ENCODE results near the gene ALDOA. TPM values are rescaled to one million over a fixed set of nuclear protein-coding genes. Genes with fewer than 3 reads are reported as not detected.

ALDOA gene
- total RNA-seq, 2 donors from 2014 or later, result 884 to 943 TPM

DNA sequence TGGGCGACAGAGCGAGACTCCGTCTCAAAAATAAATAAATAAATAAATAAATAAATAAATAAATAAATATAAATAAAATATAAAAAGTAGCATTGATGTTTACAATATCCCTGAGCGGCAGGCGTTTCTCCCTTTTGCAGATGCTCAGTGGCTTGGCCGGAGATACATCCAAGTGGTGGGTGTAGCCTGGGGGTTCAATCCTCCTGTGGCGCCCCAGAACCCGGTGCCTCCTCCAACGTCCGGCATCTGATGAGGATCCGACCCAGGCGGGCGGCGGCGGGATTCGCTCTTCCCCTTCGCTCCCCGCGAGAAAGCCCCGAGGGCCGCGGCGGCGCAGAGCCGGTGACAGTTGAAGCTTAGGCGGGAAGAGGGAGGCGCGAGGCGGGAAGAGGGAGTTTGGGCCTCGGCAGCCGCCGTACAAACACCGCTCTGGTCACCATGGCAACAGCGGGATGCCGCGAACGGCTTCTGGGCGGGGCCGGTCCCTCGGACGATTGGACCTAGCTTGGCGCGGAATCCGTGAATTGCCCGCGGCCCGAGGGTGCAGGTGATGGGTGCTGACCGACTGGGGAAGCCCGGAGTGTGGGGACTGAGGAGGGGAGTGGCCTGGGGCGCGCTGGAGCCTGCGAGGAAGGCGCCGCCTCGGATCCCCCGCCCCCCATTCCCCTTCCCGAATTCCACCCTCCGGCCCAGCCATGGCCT lies 12.7 kb upstream of the ALDOA start:
- Histone ChIP-seq H3K36me3 (no peaks in the 10 kb centered on the region), H3K9me3 (no peaks in the 10 kb centered on the region), H3K27me3 (replicated peaks; ENCODE audit: insufficient read depth) (no peaks in the 10 kb centered on the region), H3K27ac (peak overlapping the region in 1 of 2 donors; percentile 2), H3K4me3 (peak overlapping the region; percentile 52 to 65), H3K4me1 (replicated peaks) (peaks cover 4% of the 10 kb centered on the region)
- intact Hi-C loops (cut with DNase I), result no loop called here
- WGBS, result 6% methylated on average over 46 of the region's 58 CpGs
- TF ChIP-seq POLR2A (IDR thresholded peaks at IDR 0.05) (peak; percentile 43), POLR2AphosphoS5 (IDR thresholded peaks at IDR 0.05) (peak; percentile 95)
- TF ChIP-seq, protein P1, sequence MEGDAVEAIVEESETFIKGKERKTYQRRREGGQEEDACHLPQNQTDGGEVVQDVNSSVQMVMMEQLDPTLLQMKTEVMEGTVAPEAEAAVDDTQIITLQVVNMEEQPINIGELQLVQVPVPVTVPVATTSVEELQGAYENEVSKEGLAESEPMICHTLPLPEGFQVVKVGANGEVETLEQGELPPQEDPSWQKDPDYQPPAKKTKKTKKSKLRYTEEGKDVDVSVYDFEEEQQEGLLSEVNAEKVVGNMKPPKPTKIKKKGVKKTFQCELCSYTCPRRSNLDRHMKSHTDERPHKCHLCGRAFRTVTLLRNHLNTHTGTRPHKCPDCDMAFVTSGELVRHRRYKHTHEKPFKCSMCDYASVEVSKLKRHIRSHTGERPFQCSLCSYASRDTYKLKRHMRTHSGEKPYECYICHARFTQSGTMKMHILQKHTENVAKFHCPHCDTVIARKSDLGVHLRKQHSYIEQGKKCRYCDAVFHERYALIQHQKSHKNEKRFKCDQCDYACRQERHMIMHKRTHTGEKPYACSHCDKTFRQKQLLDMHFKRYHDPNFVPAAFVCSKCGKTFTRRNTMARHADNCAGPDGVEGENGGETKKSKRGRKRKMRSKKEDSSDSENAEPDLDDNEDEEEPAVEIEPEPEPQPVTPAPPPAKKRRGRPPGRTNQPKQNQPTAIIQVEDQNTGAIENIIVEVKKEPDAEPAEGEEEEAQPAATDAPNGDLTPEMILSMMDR (IDR thresholded peaks at IDR 0.05), result no peak
- DNase-seq (ENCODE audit: low spot score), result peak; percentile 86

DNA sequence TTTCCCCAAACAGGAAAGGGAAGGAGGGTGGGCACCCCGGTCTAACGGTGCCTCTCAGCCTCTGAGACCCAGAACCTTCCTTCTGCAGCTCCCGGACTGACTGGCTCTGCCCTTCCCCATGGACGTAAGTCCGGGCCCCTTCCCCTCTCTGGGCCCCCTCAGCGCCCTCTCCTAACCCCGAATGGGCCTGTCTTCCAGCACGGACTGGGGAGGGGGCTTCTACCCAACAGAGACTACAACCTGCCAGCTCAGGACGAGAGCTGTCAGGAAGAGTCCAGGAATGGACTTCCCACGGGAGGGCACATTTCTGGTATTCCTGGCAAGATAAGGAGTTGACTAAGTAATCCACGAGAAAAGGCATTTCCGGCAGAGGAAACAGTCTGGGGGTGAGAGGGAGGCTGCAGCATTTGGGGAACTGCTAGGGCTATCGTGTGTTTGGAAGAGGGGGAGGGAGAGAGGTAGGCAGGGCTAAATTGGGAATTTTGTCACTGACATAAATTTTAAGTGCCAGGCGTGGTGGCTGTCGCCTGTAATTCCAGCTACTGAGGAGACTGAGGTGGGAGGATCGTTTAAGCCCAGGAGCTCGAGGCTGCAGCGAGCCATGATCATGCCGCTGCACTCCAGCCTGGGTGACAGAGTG lies 12.1 kb upstream of the ALDOA start:
- Histone ChIP-seq H3K9me3 (no peaks in the 10 kb centered on the region), H3K27ac (peak overlapping the region in 1 of 2 donors; percentile 2), H3K4me3 (peak overlapping the region; percentile 52 to 65), H3K27me3 (replicated peaks; ENCODE audit: insufficient read depth) (no peaks in the 10 kb centered on the region), H3K4me1 (replicated peaks) (peaks cover 4% of the 10 kb centered on the region), H3K36me3 (no peaks in the 10 kb centered on the region)
- no peak for DNase-seq (ENCODE audit: low spot score)
- TF ChIP-seq POLR2AphosphoS5 (IDR thresholded peaks at IDR 0.05) (no peak), POLR2A (IDR thresholded peaks at IDR 0.05) (no peak)
- TF ChIP-seq, protein P1 (IDR thresholded peaks at IDR 0.05), result no peak
- 4% methylated on average over 19 of the region's 19 CpGs for WGBS
- intact Hi-C loops (cut with DNase I), result no loop called here

DNA sequence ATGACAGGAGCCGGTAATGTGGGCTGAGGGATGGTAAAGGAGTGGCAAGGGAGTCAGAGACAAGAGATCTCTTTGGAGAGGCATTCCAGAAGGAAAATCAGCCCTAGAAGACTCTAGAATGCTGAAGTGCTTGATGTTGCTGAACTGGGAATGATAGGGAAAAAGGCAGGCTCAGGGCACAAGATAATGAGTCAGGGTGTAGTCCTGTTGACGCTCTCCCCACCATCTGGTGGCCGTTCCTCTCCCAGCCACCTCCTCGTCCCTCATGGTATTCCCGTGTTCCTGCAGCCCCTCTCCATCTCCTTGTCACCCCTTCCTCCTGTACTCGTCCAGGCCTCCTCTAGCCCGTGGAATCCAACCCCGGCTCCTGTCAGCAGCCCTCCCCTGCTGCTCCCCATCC lies 11.1 kb upstream of the ALDOA start:
- H3K4me1 ChIP-seq (replicated peaks), result peaks cover 4% of the 10 kb centered on the region
- 80% methylated on average over 8 of the region's 8 CpGs for WGBS
- intact Hi-C loops (cut with DNase I), result no loop called here

DNA sequence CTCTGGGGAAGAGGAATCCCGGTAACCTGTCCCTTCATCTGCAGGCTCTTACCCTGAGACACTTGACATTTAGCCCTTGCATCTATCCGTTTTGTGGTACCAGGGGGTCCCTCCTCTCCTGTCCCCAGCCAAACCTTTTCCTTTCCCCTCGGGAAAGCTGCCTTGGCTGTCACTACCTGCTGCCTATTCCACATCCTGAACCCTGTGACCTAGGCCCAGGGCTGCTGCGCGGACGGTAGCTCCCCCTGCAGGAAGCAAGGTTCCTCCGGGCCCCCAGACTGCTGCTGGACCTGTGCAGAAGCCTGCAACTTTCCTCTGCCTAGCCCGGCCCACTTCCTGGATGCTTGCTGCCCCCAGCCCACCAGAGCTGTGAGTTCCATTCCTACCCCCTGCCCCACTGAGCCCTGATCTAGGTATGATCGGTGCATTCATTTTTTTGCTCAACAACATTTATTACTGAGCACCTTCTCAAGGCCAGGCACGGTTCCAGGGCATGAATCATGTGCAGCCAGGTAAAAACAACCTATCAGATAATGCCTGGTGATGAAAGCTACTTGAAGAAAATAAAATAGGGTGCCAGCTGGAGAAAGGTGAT lies 10.5 kb upstream of the ALDOA start:
- Histone ChIP-seq H3K4me1 (replicated peaks) (peaks cover 4% of the 10 kb centered on the region), H3K9me3 (no peaks in the 10 kb centered on the region), H3K27ac (no peak overlapping the region), H3K27me3 (replicated peaks; ENCODE audit: insufficient read depth) (no peaks in the 10 kb centered on the region), H3K4me3 (no peak overlapping the region), H3K36me3 (no peaks in the 10 kb centered on the region)
- WGBS, result 38% methylated on average over 9 of the region's 10 CpGs
- TF ChIP-seq POLR2A (IDR thresholded peaks at IDR 0.05), result no peak
- peak; percentile 47 for TF ChIP-seq POLR2AphosphoS5 (IDR thresholded peaks at IDR 0.05)
- TF ChIP-seq, protein P1 (IDR thresholded peaks at IDR 0.05), result peak in 1 of 4 experiments; percentile 38
- DNase-seq (ENCODE audit: low spot score), result peak; percentile 64
- intact Hi-C loops (cut with DNase I), result no loop called here

More for the DNA sequence above, 11.1 kb upstream of the ALDOA start:
- TF ChIP-seq, protein P1 (IDR thresholded peaks at IDR 0.05), result no peak
- no peak for TF ChIP-seq POLR2AphosphoS5 (IDR thresholded peaks at IDR 0.05)
- TF ChIP-seq POLR2A (IDR thresholded peaks at IDR 0.05), result no peak
- Histone ChIP-seq H3K27me3 (replicated peaks; ENCODE audit: insufficient read depth) (no peaks in the 10 kb centered on the region), H3K9me3 (no peaks in the 10 kb centered on the region), H3K36me3 (no peaks in the 10 kb centered on the region), H3K27ac (no peak overlapping the region), H3K4me3 (no peak overlapping the region)
- no peak for DNase-seq (ENCODE audit: low spot score)
